Right cardiac atrium (tissue), 5 donors: ENCODE results near the gene SP1. TPM values are rescaled to one million over a fixed set of nuclear protein-coding genes. Genes with fewer than 3 reads are reported as not detected.
A peak's percentile ranks its signal among the peaks of the same experiment; 100 is the strongest.

Experiments
- ATAC-seq, 2 donors: fragments of 200-7000 bp; cut with Tn5 transposase; one replicate each; pipeline versions ENCODE4 v1.8.0 to v1.9.1; 2020; ENCODE audit warnings: moderate library complexity in 2 of 2, mild to moderate bottlenecking in 1 of 2
- DNase-seq, 3 donors: peaks; one replicate each; pipeline ENCODE4 v3.0.0-alpha.2; 2020
- H3K27ac ChIP-seq: one replicate; pipeline ENCODE4 v1.5.1; 2013; ENCODE audit warnings: mild to moderate bottlenecking, low read length, control low read depth, moderate library complexity
- H3K27me3 ChIP-seq: one replicate; pipeline ENCODE4 v1.6.1; 2013; ENCODE audit not compliant: control insufficient read depth, insufficient read depth
- H3K4me1 ChIP-seq: one replicate; pipeline ENCODE4 v1.6.1; 2013; ENCODE audit warnings: low read length; ENCODE audit not compliant: control insufficient read depth, insufficient read depth
- H3K4me3 ChIP-seq: one replicate; pipeline ENCODE4 v1.5.1; 2013; ENCODE audit warnings: low read length, control low read depth
- H3K9me3 ChIP-seq: one replicate; pipeline ENCODE4 v1.6.1; 2013; ENCODE audit warnings: low read length; ENCODE audit not compliant: control insufficient read depth
- WGBS: extraction: QIAGEN DNeasy Blood & Tissue Kit; methylation state at CpG from one replicate; pipeline ENCODE4 v1.1.7; 2013; 5-methylcytosine and 5-hydroxymethylcytosine counted together
- intact Hi-C, 4 donors: fragments of 100-400 bp; cut with DNase I; formaldehyde crosslinking; loops; one replicate each; pipeline versions ENCODE4 v1.11.0 to v1.14.0; 2022 to 2023
- polyA plus RNA-seq: library from polyadenylated mRNA; stranded (reverse); fragments of 200-250 nt; gene quantifications from one replicate; pipeline ENCODE4 v1.2.3, GENCODE V29; 2013
- total RNA-seq, 4 donors: library from RNA; stranded (reverse); fragmentation: NEBNext Ultra II Directional; extraction: Animal tissue kit (Norgen Biotek cat#: 25700); gene quantifications; one replicate each; pipeline ENCODE4 v1.2.1, GENCODE V29; 2021
- donor health status: healthy with polysubstance abuse.
- donor health status: DM: no; HTN: yes; CAD: no.
- donor health status: DM: no; HTN: no; CAD: no.
- donor health status: DM: no; HTN: yes; CAD: no; lungs with severe emphysema.
- donor health status: DM: yes; HTN: yes; CAD: no.

The SP1 gene
- total and polyA plus RNA-seq, 5 donors, result 8.3 to 39.9 (median 31.7) TPM

GRCh38 chr12:53452159-53453077 lies 72.4 kb downstream of the SP1 start:
- WGBS, result under 1% methylated on average over 66 of the region's 82 CpGs

GRCh38 chr12:53453953-53454640 lies 74.1 kb downstream of the SP1 start:
- ATAC-seq, result no peak
- intact Hi-C loops, result loop anchor here in 2 of 4 donors (2.0 to 10.0 kb wide), 2 partner anchors 15 to 51 kb away; partner anchors contain the start of genes NPFF (in 1 of the 2) and TARBP2 (in 1 of the 2)
- Histone ChIP-seq H3K4me3 (peak overlapping the region; percentile 75), H3K4me1 (peaks cover 2% of the 10 kb centered on the region), H3K27ac (no peak overlapping the region), H3K9me3 (no peaks in the 10 kb centered on the region), H3K27me3 (no peaks in the 10 kb centered on the region)
- DNase-seq, result no peak
- 23% methylated on average over 6 of the region's 6 CpGs for WGBS

More at GRCh38 chr12:53452159-53453077, 72.4 kb downstream of the SP1 start:
- peaks cover 2% of the 10 kb centered on the region for H3K4me1 ChIP-seq
- H3K4me3 ChIP-seq, result peak overlapping the region; percentile 75
- H3K9me3 ChIP-seq, result no peaks in the 10 kb centered on the region
- peak overlapping the region; percentile 99 for H3K27ac ChIP-seq
- intact Hi-C loops, result loop anchor here in 1 of 4 donors (10.0 kb wide), 1 partner anchor 52 kb away; the partner anchor contains the start of genes NPFF and TARBP2
- ATAC-seq (peak; percentile 85 to 87), DNase-seq (peak; percentile 91 to 96 (median 96))
- no peaks in the 10 kb centered on the region for H3K27me3 ChIP-seq

- no peak overlapping the region for H3K4me3 ChIP-seq
- DNase-seq, result no peak
- peaks cover 2% of the 10 kb centered on the region for H3K4me1 ChIP-seq
- peak overlapping the region; percentile 6 for H3K27ac ChIP-seq
- no peaks in the 10 kb centered on the region for H3K27me3 ChIP-seq
- WGBS, result 42% methylated on average over 3 of the region's 3 CpGs
- no peaks in the 10 kb centered on the region for H3K9me3 ChIP-seq
- intact Hi-C loops, result loop anchor here in 2 of 4 donors (2.0 to 10.0 kb wide), 2 partner anchors 14 to 50 kb away; partner anchors contain the start of genes NPFF (in 1 of the 2) and TARBP2 (in 1 of the 2)
- no peak for ATAC-seq
These were observed 74.7 kb downstream of the SP1 start for GRCh38 chr12:53454707-53455106.

GRCh38 chr12:53456654-53457366 lies 76.8 kb downstream of the SP1 start:
- Histone ChIP-seq H3K4me1 (peaks cover 2% of the 10 kb centered on the region), H3K27ac (no peak overlapping the region), H3K27me3 (no peaks in the 10 kb centered on the region), H3K4me3 (no peak overlapping the region), H3K9me3 (no peaks in the 10 kb centered on the region)
- intact Hi-C loops, result loop anchor here in 1 of 4 donors (10.0 kb wide), 1 partner anchor 48 kb away; the partner anchor contains the start of genes NPFF and TARBP2
- DNase-seq (no peak), ATAC-seq (no peak)
- WGBS, result 57% methylated on average over 6 of the region's 6 CpGs

- intact Hi-C loops, result loop anchor here in 1 of 4 donors (10.0 kb wide), 1 partner anchor 46 kb away; the partner anchor contains the start of genes NPFF and TARBP2
- Histone ChIP-seq H3K9me3 (no peaks in the 10 kb centered on the region), H3K27ac (no peak overlapping the region), H3K27me3 (no peaks in the 10 kb centered on the region), H3K4me1 (peaks cover 5% of the 10 kb centered on the region), H3K4me3 (no peak overlapping the region)
- ATAC-seq, result no peak
- WGBS, result 65% methylated on average over 4 of the region's 4 CpGs
- DNase-seq, result no peak
These were observed 79.1 kb downstream of the SP1 start for GRCh38 chr12:53459097-53459496.

- Histone ChIP-seq H3K4me3 (no peak overlapping the region), H3K27ac (peak overlapping the region; percentile 67), H3K4me1 (peaks cover 3% of the 10 kb centered on the region), H3K9me3 (no peaks in the 10 kb centered on the region), H3K27me3 (no peaks in the 10 kb centered on the region)
- no peak for DNase-seq
- peak; percentile 58 to 65 for ATAC-seq
- intact Hi-C loops, result no loop called here
- WGBS, result 57% methylated on average over 3 of the region's 3 CpGs
These were observed 81.1 kb downstream of the SP1 start for GRCh38 chr12:53461059-53461458.

GRCh38 chr12:53461591-53461990 lies 81.6 kb downstream of the SP1 start:
- WGBS, result 73% methylated on average over 8 of the region's 8 CpGs
- Histone ChIP-seq H3K27ac (peak overlapping the region; percentile 13), H3K4me3 (no peak overlapping the region)

GRCh38 chr12:53462935-53463334 lies 83.0 kb downstream of the SP1 start:
- DNase-seq (no peak), ATAC-seq (no peak)
- Histone ChIP-seq H3K27me3 (no peaks in the 10 kb centered on the region), H3K27ac (peak overlapping the region; percentile 48), H3K4me3 (no peak overlapping the region), H3K4me1 (peaks cover 3% of the 10 kb centered on the region), H3K9me3 (no peaks in the 10 kb centered on the region)
- WGBS, result 61% methylated on average over 3 of the region's 3 CpGs
- intact Hi-C loops, result no loop called here

More at GRCh38 chr12:53461591-53461990, 81.6 kb downstream of the SP1 start:
- no peak for DNase-seq
- peaks cover 3% of the 10 kb centered on the region for H3K4me1 ChIP-seq
- H3K9me3 ChIP-seq, result no peaks in the 10 kb centered on the region
- intact Hi-C loops, result no loop called here
- ATAC-seq, result no peak
- no peaks in the 10 kb centered on the region for H3K27me3 ChIP-seq

- 52% methylated on average over 5 of the region's 5 CpGs for WGBS
- ATAC-seq (no peak), DNase-seq (no peak)
- peak overlapping the region; percentile 8 for H3K27ac ChIP-seq
- H3K4me1 ChIP-seq, result peaks cover 3% of the 10 kb centered on the region
- H3K9me3 ChIP-seq, result no peaks in the 10 kb centered on the region
- no peaks in the 10 kb centered on the region for H3K27me3 ChIP-seq
- intact Hi-C loops, result no loop called here
- no peak overlapping the region for H3K4me3 ChIP-seq
These were observed 84.0 kb downstream of the SP1 start for GRCh38 chr12:53463802-53464560.
